HG03280 (cell line): ENCODE data around the gene ERBB4.

Experiments used
- ATAC-seq: cut with Tn5 transposase; IDR thresholded peaks from one replicate; pipeline ENCODE4 v1.9.1; 2021; ENCODE audit warnings: mild to moderate bottlenecking, moderate library complexity; ENCODE audit not compliant: unreplicated experiment

ERBB4 gene

GRCh38 chr2:211513446-211513845 is 1025.2 kb downstream of the ERBB4 start:
- no peak for ATAC-seq

GRCh38 chr2:211512806-211513205 is 1025.8 kb downstream of the ERBB4 start:
- ATAC-seq: no peak

DNA sequence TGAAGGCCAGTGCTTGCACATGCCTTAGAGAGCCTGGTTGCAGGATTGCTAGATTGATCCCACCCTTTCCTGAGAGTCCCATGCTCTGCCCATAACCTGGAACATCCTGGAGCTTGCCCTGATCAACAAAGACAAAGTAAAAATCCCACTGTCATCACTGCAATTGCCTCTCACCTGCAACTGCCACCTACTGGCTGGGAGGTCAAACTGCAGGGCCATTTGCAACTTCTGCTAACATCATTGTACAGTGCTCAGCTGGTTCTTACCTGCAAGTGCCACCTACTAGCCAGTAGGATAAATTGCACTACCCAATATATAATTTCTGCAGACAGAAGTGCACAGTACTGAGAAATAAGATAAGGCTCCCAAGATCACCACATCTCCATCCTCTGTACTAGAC is 1034.7 kb downstream of the ERBB4 start:
- no peak for ATAC-seq

- no peak for ATAC-seq
Measured at GRCh38 chr2:211503198-211503597, 1035.4 kb downstream of the ERBB4 start.

- no peak for ATAC-seq
Measured at GRCh38 chr2:211498551-211499205, 1039.9 kb downstream of the ERBB4 start.

DNA sequence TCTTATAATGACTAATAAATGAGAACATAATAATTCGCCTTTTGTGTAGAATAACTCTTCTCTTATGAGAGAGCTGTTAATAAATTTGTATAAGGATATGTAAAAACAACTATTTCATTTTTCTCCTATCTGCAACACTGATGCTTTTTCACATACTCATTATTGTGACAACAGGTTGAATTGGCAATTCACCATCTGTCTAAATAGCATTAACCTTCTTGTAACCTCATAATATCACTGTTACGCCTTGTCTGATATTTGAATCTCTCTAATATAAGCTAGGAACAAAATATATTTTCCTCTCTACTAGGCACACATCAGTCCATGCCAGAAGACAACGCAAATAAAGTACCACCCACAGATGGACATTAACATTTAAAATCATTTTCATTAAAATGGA is 1043.3 kb downstream of the ERBB4 start:
- no peak for ATAC-seq

GRCh38 chr2:211494536-211494935 is 1044.1 kb downstream of the ERBB4 start:
- no peak for ATAC-seq

DNA sequence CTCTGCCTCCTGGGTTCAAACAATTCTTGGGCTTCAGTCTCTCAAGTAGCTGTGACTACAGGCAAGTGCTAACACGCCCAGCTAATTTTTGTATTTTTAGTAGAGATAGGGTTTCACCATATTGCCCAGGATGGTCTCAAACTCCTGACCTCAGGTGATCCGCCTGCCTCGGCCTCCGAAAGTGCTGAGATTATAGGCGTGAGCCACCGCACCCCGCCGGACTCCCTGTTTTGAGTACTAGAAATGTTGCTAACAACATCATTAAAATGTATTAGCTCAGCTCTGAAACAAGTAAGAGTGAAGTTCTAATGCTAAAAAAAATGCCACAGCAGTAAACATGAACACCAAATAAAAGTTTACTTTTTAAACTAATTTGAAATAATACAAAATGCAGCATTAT is 1044.5 kb downstream of the ERBB4 start:
- no peak for ATAC-seq

DNA sequence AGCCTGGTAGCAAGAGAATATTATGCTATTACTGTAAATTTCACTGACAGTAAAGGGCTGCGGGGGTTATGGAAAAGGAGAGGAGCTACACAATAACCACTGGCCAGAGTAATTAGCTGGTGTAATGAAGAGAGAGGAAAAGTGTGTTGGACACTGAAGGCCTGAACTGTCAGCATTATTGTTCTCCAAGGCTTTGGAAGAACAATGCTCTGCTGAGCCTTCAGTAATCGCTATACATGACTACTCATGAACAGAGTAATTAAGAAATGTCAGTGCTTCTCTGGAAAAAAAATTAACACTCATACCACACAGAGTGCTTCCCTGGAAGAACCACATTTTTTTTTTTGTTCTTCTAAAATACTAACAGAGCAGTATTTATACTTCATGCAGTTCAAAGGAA is 1050.9 kb downstream of the ERBB4 start:
- ATAC-seq: no peak

DNA sequence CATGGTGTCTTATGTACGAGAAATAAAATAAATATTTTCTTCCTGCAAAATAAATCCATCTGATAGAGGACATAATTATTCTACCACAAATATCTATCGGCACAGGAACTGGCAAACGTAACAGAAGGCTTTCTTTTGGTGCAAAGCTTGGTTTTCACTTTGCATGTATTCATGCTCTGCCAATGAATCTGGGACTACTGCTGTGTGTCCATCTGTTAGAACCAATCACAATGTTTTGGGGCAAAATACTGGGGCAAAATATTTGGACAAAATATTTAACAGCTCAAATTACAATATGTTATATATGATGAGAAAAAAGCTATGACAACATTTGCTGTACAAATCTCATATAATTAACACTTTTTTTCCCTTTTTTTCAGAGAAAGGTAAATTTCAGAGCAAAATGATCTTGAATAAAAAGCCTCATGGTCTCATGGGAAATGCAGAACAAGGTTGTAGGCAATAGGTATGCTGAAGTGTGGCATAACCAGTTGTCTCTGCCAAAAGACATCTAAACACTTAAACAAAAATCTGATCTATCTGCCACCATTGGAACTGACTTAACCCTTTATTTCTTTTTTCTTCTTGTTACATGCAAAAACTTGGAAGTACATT is 1059.0 kb downstream of the ERBB4 start:
- ATAC-seq: no peak

- no peak for ATAC-seq
Measured at GRCh38 chr2:211477537-211478275, 1060.9 kb downstream of the ERBB4 start.

GRCh38 chr2:211473116-211473515 is 1065.5 kb downstream of the ERBB4 start:
- no peak for ATAC-seq

DNA sequence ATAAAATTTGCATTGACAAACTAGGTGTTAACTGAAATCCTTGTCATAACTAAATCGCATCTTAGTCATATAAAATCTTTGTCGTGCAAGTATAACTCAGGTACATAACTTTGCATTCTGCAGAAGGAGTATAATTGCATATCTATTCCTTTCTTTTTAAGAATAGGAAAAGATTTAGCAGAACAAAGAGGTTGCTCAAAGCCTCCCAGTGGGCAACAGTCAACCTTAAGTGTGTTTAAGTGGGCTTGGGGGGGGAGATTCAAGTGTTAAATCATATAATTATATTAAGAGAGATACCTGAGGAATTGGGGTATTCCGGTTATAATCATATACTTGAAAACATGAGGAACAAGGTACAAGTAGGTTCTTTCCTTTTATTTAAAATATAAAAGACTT is 1068.9 kb downstream of the ERBB4 start:
- no peak for ATAC-seq

DNA sequence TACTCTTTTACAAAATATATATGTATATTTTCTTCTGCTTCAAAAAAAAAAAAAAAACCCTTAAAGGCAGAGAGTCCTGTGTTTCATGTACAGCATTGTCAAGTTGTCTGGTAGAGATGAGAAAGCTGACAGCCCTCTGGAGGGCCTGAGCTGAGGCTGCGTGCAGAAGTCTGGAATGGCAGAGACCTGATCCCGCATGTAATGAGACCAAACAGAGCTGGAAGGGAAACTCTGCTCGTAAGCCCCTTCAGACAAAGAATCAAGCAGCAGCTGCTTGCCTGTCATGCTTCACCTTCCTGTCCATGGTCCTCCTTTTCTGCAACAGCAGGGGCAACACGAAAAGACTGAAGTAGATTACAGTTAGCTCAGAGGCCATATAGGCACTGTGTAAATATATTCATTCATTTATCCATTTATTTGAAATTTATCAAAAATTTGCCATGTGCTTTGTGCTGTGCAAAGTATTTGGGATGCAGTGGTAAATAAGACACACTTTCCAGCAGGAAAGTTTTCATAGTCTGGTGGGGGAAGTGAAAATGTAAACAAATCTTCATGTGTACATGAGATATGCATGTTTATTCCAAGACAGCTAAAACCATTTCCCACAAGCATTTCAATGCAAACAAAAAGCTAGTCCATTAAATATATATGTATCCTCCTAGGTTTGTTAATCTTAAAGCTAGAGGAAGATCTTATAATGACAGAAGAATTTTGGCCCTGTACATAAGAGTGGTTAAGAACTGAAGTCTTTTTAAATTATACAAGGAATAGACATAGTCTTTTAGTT is 1069.5 kb downstream of the ERBB4 start:
- ATAC-seq: no peak

DNA sequence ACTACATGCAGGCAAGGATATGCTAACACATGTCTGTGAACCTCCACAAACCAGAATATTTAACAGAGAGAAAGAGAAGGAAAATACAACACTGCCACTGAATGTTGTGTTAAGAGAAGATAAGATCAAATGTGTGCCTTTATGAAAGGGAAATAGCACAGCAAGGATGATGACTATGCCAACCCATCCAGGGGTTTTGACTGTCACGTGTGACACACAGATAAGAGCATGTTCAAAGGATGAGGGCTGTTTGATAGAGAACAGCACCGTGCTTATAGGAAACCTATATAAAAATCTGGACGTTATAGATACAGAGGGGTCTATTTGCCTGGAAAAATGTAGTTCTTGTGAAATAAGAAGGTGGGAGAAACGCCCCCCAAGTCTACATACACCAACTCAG is 1070.4 kb downstream of the ERBB4 start:
- ATAC-seq: no peak

DNA sequence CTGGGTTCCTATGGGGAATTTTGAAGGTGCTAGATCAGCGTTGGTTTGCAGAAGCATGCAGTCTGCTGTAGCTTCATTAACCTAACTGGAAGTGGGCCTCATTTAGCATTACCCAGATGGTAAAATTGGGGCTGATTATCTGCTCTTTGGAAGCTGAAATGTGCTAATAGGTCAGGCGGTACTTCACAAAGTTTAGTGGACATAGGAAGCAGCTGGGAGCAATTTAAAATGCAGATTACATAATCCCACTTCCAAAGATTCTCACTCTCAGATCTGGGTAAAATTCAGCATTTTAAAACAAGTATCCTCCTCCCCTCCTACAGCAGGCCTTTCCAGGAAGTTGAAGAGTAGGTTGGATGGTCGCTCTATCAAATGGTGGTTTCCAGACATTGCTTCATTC is 1075.2 kb downstream of the ERBB4 start:
- no peak for ATAC-seq

DNA sequence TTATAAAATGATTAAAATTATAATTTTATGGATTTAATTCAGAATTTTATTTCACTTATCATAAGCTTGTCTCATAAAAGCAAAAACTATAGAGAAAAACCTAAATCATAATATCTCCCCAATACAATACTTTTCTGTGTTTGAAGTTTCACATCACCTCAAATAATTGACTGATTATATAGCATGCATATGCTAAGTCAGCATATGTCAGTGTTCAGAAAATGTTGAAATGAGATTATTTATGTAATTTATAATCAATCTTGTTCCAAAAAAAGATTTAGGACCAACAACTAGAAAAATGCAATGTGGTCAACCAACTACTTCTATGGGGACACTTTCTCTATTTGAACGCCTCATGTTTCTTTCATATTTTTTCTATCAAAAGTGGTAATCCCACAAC is 1079.6 kb downstream of the ERBB4 start:
- no peak for ATAC-seq

DNA sequence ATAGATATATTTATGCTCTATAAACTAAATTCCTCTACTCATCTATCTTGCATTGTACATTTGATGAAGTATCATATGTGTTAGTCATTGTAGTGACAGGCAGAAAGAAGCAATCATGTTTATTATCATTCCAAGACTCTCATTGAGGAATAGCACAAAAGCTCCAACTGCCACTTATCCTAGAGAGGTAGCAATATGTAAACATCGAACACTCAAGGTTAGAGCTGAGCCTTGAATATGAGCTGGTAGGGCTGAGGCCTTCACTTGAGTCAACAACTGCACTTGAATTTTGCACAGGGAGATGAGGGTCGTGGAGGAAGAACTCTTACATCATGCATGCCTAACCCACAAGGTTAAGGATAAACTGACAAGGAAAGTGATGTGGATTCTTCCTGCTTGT is 1081.3 kb downstream of the ERBB4 start:
- no peak for ATAC-seq

DNA sequence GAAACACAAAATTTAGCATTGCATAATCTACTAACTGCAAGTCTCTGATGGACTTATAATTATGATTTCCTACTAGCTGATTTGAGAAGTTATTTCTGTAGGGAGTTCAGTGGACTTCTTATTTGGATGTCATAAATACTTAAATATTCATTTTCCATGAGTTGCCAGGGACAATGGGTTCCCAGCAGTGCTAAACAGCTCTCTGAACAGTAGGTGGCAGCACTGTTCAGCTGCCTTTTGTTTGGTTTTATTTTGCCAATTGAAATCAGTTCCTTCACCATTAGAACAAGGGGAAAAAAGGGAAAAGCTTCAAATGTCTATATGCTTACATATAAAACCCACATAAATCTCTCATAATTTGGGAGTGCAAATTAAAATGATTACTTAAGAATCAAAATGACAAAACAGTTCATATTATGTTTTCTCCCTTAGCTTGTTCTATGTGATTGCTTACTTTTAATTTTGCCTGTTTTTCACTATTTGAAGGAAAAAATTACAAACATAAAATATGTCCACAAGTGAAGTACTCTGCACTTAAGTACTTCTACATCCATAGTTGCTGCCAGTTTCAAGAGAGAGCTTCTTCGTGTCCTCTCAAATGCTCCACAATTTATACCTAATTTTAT is 1083.3 kb downstream of the ERBB4 start:
- peak; percentile 66 for ATAC-seq

GRCh38 chr2:211454679-211455078 is 1083.9 kb downstream of the ERBB4 start:
- no peak for ATAC-seq

DNA sequence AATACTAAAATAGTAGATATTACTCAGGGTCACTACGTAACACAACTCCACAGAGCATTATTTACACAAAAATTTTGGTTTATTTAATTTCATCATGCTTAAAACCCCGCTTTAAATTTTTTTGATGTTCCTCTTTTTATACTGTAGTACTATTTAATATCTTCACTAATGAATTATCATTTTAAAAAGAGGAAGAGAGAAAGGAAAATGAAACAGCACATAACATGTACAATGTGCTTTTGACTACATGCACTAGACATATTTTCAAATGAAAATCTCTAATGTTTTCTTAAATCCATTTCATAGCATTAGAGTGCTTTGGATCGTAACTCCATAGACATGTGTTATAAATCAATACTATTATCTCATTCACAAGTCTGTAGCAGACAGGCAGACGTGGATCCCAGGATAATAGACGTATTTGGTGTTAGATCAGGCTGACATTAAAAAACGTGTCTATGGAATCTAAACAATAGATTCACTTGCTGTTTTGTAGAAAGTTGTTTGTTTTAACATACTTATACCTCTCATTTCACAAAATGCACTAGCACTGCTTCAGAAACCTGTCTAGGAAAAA is 1085.2 kb downstream of the ERBB4 start:
- ATAC-seq: no peak
